ENCODE data around the gene MOXD1. TPM values are rescaled to one million over a fixed set of nuclear protein-coding genes. Genes with fewer than 3 reads are reported as not detected.

Gene MOXD1
- polyA plus RNA-seq, 1 of the 3 experiments (the other 2 are of a cell fraction): 252 TPM

- H4K20me1 ChIP-seq (ENCODE audit: insufficient read depth): no peaks in the 10 kb centered on the region
- no peaks in the 10 kb centered on the region for H3K4me1 ChIP-seq (ENCODE audit: control insufficient read depth in 1 of 2, insufficient read depth in 2 of 2, low read depth in 1 of 2, low read length in 1 of 2)
- no peak overlapping the region for H3K4me2 ChIP-seq
- H3K27ac ChIP-seq (ENCODE audit: low read depth in 2 of 2, low read length in 1 of 2): no peak overlapping the region
- no peak for DNase-seq
- H3K9me2 ChIP-seq: no peaks in the 10 kb centered on the region
- CTCF ChIA-PET: interaction anchor here (2.2 kb wide), 1 partner anchor 25 kb away, joined by 18 read pairs; no protein-coding TSS in a partner anchor
- no peaks in the 10 kb centered on the region for H3F3A ChIP-seq (replicated peaks; ENCODE audit: insufficient read depth)
- H2AFZ ChIP-seq (ENCODE audit: low read depth): no peak overlapping the region
- no peaks in the 10 kb centered on the region for H3K9me3 ChIP-seq
- POLR2A ChIA-PET: no interaction called here
- TF ChIP-seq GATA2 (CRISPR knock-in tag; IDR thresholded peaks at IDR 0.05) (no peak), IRF3 (IDR thresholded peaks at IDR 0.05; ENCODE audit: low read depth, low read length) (no peak), NFIC (IDR thresholded peaks at IDR 0.05; ENCODE audit: borderline replicate concordance) (no peak), TAF1 (IDR thresholded peaks at IDR 0.05; ENCODE audit: borderline replicate concordance, low read depth, low read length) (no peak), MAX (IDR thresholded peaks at IDR 0.05; ENCODE audit: low read depth) (no peak), TEAD4 (IDR thresholded peaks at IDR 0.05; ENCODE audit: borderline replicate concordance, insufficient read depth) (no peak), MEF2A (IDR thresholded peaks at IDR 0.05; ENCODE audit: borderline replicate concordance, low read depth) (no peak), GABPA (IDR thresholded peaks at IDR 0.05; ENCODE audit: low read depth) (no peak), REST (IDR thresholded peaks at IDR 0.05; ENCODE audit: low read depth, low read length) (no peak)
- no peaks in the 10 kb centered on the region for H3K36me3 ChIP-seq (replicated peaks in 1 of 2; ENCODE audit: control insufficient read depth in 1 of 2, insufficient read depth in 2 of 2, low read length in 1 of 2)
- no peaks in the 10 kb centered on the region for H3K27me3 ChIP-seq (ENCODE audit: insufficient read depth)
- H3K9ac ChIP-seq: no peak overlapping the region
- no peaks in the 10 kb centered on the region for H3K79me2 ChIP-seq (ENCODE audit: insufficient read depth)
- H3K4me3 ChIP-seq (ENCODE audit: low read depth in 2 of 2, low read length in 1 of 2): no peak overlapping the region
Observed at GRCh38 chr6:132253906-132254305, 147.4 kb downstream of the MOXD1 start.

- CTCF ChIA-PET: interaction anchor here (2.2 kb wide), 1 partner anchor 26 kb away, joined by 18 read pairs; no protein-coding TSS in a partner anchor
- DNase-seq: no peak
- TF ChIP-seq RFX5 (IDR thresholded peaks at IDR 0.05; ENCODE audit: low read length) (no peak), PBX3 (IDR thresholded peaks at IDR 0.05) (no peak), CTCF (IDR thresholded peaks at IDR 0.05) (no peak), REST (IDR thresholded peaks at IDR 0.05; ENCODE audit: low read depth, low read length) (no peak), MXI1 (IDR thresholded peaks at IDR 0.05; ENCODE audit: low read depth, low read length) (no peak), CHD2 (IDR thresholded peaks at IDR 0.05; ENCODE audit: low read length, partially characterized antibody) (no peak), MAX (IDR thresholded peaks at IDR 0.05; ENCODE audit: low read depth) (no peak)
Observed at GRCh38 chr6:132253211-132253610, 148.1 kb downstream of the MOXD1 start.

More at GRCh38 chr6:132253211-132253610, 148.1 kb downstream of the MOXD1 start:
- no peak overlapping the region for H3K4me2 ChIP-seq
- POLR2A ChIA-PET: no interaction called here
- no peaks in the 10 kb centered on the region for H3F3A ChIP-seq (replicated peaks; ENCODE audit: insufficient read depth)
- 4% methylated on average over 2 of the region's 2 CpGs for WGBS (ENCODE audit: low lambda C conversion rate)
- H3K27ac ChIP-seq (ENCODE audit: low read depth in 2 of 2, low read length in 1 of 2): no peak overlapping the region
- no peaks in the 10 kb centered on the region for H3K79me2 ChIP-seq (ENCODE audit: insufficient read depth)
- no peaks in the 10 kb centered on the region for H3K9me2 ChIP-seq
- H2AFZ ChIP-seq (ENCODE audit: low read depth): no peak overlapping the region
- no peaks in the 10 kb centered on the region for H4K20me1 ChIP-seq (ENCODE audit: insufficient read depth)
- no peaks in the 10 kb centered on the region for H3K4me1 ChIP-seq (ENCODE audit: control insufficient read depth in 1 of 2, insufficient read depth in 2 of 2, low read depth in 1 of 2, low read length in 1 of 2)
- H3K9me3 ChIP-seq: no peaks in the 10 kb centered on the region
- H3K9ac ChIP-seq: no peak overlapping the region
- no peaks in the 10 kb centered on the region for H3K36me3 ChIP-seq (replicated peaks in 1 of 2; ENCODE audit: control insufficient read depth in 1 of 2, insufficient read depth in 2 of 2, low read length in 1 of 2)
- no peaks in the 10 kb centered on the region for H3K27me3 ChIP-seq (ENCODE audit: insufficient read depth)
- H3K4me3 ChIP-seq (ENCODE audit: low read depth in 2 of 2, low read length in 1 of 2): no peak overlapping the region

Measured in SK-N-SH (cell line).